ENCODE data around the gene GNG10.

The GNG10 gene

GRCh38 chr9:111719541-111719940 is 58.1 kb downstream of the GNG10 start:
- no peak for TF ChIP-seq CTCF (IDR thresholded peaks at IDR 0.05; ENCODE audit: insufficient read depth, low read length, missing control alignments)
- DNase-seq (ENCODE audit: low read depth, low spot score), result no peak
- no peak overlapping the region for H3K4me3 ChIP-seq (ENCODE audit: low read depth, low read length)
- CTCF ChIA-PET, result interaction anchor here (0.5 to 1.0 kb wide), 3 partner anchors 17 to 123 kb away, joined by 3 read pairs; no protein-coding TSS in a partner anchor
- POLR2A ChIA-PET, result no interaction called here
